ENCODE measurements around the gene TEKT5.
"Not testable (repeated sequence)": the region's sequence is repeated elsewhere in the genome, so short reads cannot be mapped to it uniquely, and the experiment has no call there.

TEKT5 gene

GRCh38 chr16:10631886-10632285 lies 62.8 kb downstream of the TEKT5 start:
- no peak for DNase-seq (ENCODE audit: low spot score)

GRCh38 chr16:10629592-10629963 lies 65.2 kb downstream of the TEKT5 start:
- DNase-seq (ENCODE audit: low spot score) = no peak

DNA sequence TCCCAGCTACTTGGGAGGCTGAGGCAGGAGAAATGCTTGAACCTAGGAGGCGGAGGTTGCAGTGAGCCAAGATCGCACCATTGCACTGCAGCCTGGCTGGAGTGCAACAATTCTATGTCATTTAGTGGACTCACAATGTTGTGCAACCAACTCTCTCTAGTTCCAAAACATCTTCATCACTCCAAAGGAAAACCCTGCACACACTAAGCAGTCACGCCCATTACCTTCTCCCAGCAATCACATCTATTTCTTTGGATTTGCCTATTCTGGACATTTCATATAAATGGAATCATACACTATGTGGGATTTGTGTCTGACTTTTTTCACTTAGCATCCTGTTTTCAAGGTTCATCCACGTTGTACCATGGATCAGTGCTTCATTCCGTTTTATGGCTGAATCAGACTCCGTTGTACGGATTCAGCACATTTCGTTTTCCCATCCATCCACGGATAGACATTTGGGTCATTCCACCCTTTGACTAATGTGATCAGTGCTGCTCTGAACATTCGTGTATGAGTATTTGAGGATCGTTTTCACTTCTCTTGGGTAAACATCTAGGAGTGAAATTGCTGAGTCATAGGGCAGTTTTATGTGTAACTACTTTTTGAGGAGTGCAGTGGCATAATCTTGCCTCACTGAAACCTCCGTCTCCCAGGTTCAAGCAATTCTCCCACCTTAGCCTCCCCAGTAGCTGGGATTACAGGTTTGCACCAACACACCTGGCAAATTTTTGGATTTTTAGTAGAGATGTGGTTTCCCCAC lies 69.0 kb downstream of the TEKT5 start:
- no peak for DNase-seq (ENCODE audit: low spot score)

GRCh38 chr16:10624527-10624926 lies 70.2 kb downstream of the TEKT5 start:
- no peak for DNase-seq (ENCODE audit: low spot score)

DNA sequence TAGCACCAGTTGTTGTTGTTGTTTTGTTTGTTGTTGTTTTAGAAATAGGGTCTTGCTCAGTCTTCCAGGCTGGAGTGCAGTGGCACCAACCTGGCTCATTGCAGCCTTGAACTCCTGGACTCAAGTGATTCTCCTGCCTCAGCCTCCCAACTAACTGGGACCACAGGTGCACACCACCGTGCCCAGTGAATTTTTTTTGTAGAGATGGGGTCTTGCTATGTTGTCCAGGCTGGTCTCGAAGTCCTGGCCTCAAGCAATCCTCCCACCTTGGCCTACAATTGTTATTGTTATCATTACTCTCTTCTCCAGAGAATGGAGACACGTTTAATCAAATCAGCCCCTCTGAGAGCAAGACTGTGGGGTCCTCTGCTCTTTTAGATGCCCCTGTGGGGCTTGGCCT lies 71.7 kb downstream of the TEKT5 start:
- no peak for DNase-seq (ENCODE audit: low spot score)

GRCh38 chr16:10622036-10622921 lies 72.5 kb downstream of the TEKT5 start:
- no peak for DNase-seq (ENCODE audit: low spot score)

- not testable (repeated sequence) for DNase-seq (ENCODE audit: low spot score)
Measured at GRCh38 chr16:10621216-10621949, 73.3 kb downstream of the TEKT5 start.

DNA sequence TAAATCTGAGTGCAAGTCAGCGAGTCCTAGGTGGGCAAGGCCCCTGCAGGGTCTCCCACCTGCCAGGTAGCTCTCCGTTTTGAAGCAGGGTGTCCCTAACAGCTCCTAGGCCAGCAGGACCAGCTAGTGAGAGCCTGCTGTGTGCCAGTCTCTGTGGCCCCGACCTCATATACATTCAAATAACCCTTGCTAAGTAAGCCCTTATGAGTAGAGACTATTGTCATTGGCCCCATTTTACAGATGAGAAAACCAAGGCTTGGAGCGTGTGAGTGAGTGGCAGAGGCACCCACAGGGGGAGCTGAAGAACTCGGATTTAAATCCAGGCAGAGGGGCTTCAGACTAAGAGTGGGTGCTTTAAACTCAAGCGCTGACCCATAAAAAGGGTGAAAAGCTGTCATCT lies 74.6 kb downstream of the TEKT5 start:
- DNase-seq (ENCODE audit: low spot score) = no peak

- DNase-seq (ENCODE audit: low spot score) = no peak
Measured at GRCh38 chr16:10619271-10619849, 75.4 kb downstream of the TEKT5 start.

DNA sequence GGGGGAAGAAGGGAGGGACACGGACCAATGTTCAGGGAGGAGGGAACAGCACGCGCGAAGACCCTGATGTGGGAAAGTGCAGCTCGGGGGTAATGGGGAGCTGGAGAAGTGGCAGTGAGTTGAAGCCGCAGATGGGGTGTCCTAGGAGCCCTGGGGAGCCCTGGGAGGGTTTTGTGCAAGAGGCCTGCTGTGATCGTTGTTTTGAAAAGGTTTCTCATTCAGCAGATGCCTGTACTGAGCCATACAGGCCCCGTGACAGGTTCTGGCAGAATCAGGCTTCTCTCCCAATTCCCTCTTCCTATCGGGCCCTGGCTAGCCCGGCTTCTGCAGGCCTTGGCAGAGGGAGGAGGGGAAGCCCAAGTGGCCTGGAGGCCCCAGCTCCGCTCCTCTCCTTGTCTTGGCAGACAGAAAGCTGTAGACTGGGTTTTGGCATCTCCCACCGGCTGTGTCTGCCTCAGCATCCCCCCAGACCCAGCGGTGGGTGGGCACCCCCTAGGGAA lies 76.0 kb downstream of the TEKT5 start:
- DNase-seq (ENCODE audit: low spot score) = no peak

- no peak for DNase-seq (ENCODE audit: low spot score)
Measured at GRCh38 chr16:10617662-10618420, 76.9 kb downstream of the TEKT5 start.

DNA sequence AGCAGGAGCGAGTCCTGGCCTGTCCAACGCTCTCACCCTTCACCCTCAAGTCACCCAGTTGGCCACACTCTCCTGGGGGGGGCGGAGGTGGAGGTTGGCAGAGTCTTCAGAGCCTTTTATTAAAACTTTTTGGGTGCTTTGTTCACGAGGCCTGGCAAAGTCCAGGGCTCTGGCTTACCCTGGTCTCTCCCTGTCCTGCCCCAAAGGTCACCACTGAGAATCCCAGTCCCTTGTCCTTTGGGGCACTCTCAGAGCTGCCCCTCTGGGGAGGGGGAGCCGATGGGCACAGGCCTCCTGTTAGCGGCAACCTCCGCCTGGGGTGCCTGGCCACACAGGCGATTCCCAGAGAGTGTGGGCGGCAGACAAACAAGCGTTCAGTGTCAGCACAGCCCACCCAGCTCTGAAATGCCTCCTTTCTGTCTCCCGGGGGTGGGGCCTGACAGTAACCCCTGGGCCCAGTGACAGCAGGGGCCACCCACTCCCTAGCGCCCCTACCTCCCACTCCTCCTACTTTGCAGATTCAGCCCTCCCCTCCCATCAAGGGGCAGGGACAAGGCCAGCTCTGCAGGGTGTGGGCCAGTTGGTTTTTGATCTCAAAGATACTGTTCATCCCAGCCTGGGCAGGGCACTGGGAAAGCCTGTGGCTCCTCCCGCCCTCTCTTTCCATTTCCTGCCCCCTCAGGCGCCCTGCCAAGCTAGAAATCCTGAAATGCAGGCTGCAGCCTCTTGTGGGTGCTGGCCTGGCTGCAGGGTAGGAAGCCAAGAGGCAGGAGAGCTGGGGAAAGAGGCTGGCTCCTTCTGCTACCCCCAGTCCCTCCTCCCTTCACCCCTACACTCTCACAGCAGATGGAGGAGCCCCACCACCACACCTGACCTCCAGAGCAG lies 77.7 kb downstream of the TEKT5 start:
- DNase-seq (ENCODE audit: low spot score) = no peak

DNA sequence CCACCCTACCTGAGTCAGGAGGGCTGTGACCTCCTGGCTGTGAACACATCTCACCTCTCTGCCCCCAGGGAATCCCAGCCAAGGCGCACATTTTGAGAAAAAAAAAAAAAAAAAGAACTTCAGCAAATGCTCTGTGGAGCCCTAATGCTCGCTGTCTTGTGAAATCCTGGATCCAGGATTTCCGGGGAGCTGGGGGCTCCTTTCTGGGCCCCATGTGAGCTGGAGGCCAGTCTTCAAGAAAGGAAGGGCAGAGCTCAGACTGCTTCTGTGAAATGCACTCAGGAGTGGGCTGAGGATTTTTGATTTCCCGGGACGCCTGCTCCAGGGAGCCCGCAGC lies 78.3 kb downstream of the TEKT5 start:
- no peak for DNase-seq (ENCODE audit: low spot score)

- DNase-seq (ENCODE audit: low spot score) = no peak
Measured at GRCh38 chr16:10614685-10615084, 80.0 kb downstream of the TEKT5 start.

DNA sequence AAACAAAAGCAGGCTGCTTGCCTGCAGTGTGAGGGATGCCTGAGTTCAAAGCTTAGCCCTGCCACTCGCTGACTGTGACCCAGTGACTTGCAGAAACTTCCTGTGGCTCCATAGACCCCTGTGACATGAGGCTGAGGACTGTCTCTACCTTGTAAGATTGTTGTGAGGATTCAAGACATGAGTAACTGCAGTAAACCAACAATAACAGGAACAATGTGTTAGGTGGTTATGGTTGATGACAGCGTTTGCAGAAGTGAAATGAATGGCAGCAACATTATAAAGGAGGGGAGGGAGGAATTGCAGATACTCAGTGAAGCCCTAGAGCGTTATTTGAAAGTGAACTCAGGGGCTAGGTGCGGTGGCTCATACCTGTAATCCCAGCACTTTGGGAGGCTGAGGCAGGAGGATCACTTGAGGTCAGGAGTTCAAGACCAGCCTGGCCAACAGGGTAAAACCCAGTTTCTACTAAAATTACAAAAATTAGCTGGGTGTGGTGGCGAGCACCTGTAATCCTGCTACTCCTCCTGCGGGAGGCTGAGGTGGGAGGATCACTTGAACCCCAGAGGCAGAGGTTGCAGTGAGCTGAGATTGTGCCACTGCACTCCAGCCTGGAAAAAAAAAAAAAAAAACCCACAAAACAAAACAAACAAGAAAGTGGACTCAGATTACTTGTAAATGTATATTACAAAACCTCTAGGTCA lies 80.8 kb downstream of the TEKT5 start:
- no peak for DNase-seq (ENCODE audit: low spot score)

DNA sequence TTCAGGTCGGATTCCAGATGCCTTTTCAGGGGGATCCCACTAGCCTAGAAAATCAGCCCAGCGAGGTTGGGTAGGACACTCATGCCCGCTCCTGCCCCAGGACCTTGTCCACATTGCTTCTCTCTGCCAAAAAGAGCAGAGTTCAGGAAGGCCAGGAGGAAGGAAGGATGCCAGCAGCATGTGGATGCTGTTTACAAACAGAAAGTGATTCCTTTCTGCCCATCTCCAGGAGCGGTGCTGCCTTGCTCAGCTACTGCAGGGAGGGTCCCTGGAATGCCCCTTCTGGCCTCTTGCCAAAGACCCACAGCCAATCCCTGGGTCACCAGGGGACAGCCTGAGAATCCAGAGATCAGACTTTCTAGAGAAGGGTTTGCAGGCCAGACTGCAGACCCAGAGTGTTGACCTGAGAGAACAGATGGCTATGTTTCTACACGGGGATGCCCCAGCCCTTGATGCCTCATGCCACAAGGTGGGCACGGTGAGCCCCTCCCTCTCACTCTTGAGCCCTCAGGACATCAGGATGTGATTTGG lies 82.0 kb downstream of the TEKT5 start:
- no peak for DNase-seq (ENCODE audit: low spot score)

GRCh38 chr16:10611825-10612342 lies 82.8 kb downstream of the TEKT5 start:
- no peak for DNase-seq (ENCODE audit: low spot score)

GRCh38 chr16:10610499-10611184 lies 84.1 kb downstream of the TEKT5 start:
- no peak for DNase-seq (ENCODE audit: low spot score)

DNA sequence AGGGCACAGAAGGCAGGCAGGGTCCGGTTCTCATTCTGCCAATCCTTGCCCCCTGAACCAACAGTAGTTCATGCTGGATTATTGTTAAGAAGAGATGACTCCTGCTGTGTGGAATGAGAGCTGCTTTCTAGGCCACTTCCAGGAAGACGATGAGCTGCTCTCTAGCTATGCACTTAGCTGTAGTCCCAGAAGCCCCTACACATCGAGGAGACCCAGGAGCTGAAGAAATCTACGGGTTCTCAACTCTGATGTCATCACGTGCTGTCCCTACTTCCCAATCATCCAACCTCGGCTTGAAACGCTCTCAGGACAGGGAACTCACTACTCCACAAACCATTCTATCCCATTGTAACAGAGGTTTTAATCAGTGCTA lies 85.3 kb downstream of the TEKT5 start:
- no peak for DNase-seq (ENCODE audit: low spot score)
